HepG2 (cell line): ENCODE data around the gene XPO5. TPM values are rescaled to one million over a fixed set of nuclear protein-coding genes. Genes with fewer than 3 reads are reported as not detected.

Source experiments
- ARID5B ChIP-seq: IDR thresholded peaks from 2 replicates; pipeline ENCODE4 v1.4.0; 2020; ENCODE audit warnings: mild to moderate bottlenecking, missing genetic modification reagents
- ASH2L ChIP-seq: fragments of 300-600, 200-600 bp; sonication (generic); IDR thresholded peaks from 2 replicates; pipeline ENCODE4 v1.7.0; 2017; ENCODE audit warnings: low read depth, mild to moderate bottlenecking, moderate library complexity, mixed read lengths, low read length; ENCODE audit not compliant: insufficient read length
- ATF2 ChIP-seq: sonication (generic); formaldehyde crosslinking; IDR thresholded peaks from 2 replicates; pipeline ENCODE4 v1.4.0; 2020; ENCODE audit warnings: missing genetic modification reagents
- BHLHE40 ChIP-seq: IDR thresholded peaks from 2 replicates; pipeline ENCODE4 v1.6.1; 2011; ENCODE audit warnings: low read length, improper control_type of control experiment
- HINFP ChIP-seq: sonication (generic); formaldehyde crosslinking; IDR thresholded peaks from 2 replicates; pipeline ENCODE4 v1.4.0; 2020; ENCODE audit warnings: low read depth, mild to moderate bottlenecking, missing genetic modification reagents
- HOXA3 ChIP-seq: sonication (generic); formaldehyde crosslinking; IDR thresholded peaks from 2 replicates; pipeline ENCODE4 v1.5.0; 2020; ENCODE audit warnings: missing genetic modification reagents
- LCORL ChIP-seq, 2 experiments: fragments of 450-650 bp in 1 of 2; sonication (generic) in 1 of 2; formaldehyde crosslinking in 1 of 2; IDR thresholded peaks; 2 replicates each; pipeline versions ENCODE4 v1.5.0 to v1.6.1; 2017 to 2020; ENCODE audit warnings: antibody characterized with exemption in 1 of 2, missing genetic modification reagents in 1 of 2
- MAFF ChIP-seq: IDR thresholded peaks from 2 replicates; pipeline ENCODE4 v1.6.1; 2011; ENCODE audit warnings: low read depth, low read length, improper control_type of control experiment
- MLXIP ChIP-seq: sonication (generic); formaldehyde crosslinking; IDR thresholded peaks from 2 replicates; pipeline ENCODE4 v1.9.0; 2021; ENCODE audit warnings: missing genetic modification reagents, borderline replicate concordance
- NR3C1 ChIP-seq: sonication (generic); formaldehyde crosslinking; IDR thresholded peaks from 2 replicates; pipeline ENCODE4 v1.4.0; 2020; ENCODE audit warnings: missing genetic modification reagents
- PAX8 ChIP-seq: sonication (generic); formaldehyde crosslinking; IDR thresholded peaks from 2 replicates; pipeline ENCODE4 v1.8.0; 2022; ENCODE audit warnings: mild to moderate bottlenecking, missing genetic modification reagents, borderline replicate concordance
- PHF20 ChIP-seq: sonication (generic); formaldehyde crosslinking; IDR thresholded peaks from 2 replicates; pipeline ENCODE4 v1.5.0; 2020; ENCODE audit warnings: mild to moderate bottlenecking, missing genetic modification reagents
- RXRB ChIP-seq: IDR thresholded peaks from 2 replicates; pipeline ENCODE4 v1.6.1; 2016; ENCODE audit warnings: borderline replicate concordance, missing genetic modification reagents, missing compliant biosample characterization
- SMARCC2 ChIP-seq: fragments of 450-650 bp; IDR thresholded peaks from 2 replicates; pipeline ENCODE4 v1.6.1; 2017; ENCODE audit warnings: antibody characterized with exemption, mild to moderate bottlenecking
- ZMYM2 ChIP-seq: sonication (generic); formaldehyde crosslinking; IDR thresholded peaks from 2 replicates; pipeline ENCODE4 v1.8.0; 2022; ENCODE audit warnings: mild to moderate bottlenecking, missing genetic modification reagents
- ZNF12 ChIP-seq: sonication (generic); formaldehyde crosslinking; IDR thresholded peaks from 2 replicates; pipeline ENCODE4 v1.5.0; 2020; ENCODE audit warnings: missing genetic modification reagents
- ZNF784 ChIP-seq: sonication (generic); formaldehyde crosslinking; IDR thresholded peaks from 2 replicates; pipeline ENCODE4 v1.5.1; 2020; ENCODE audit warnings: missing genetic modification reagents, mild to moderate bottlenecking, borderline replicate concordance
- polyA plus RNA-seq, 8 experiments: library from polyadenylated mRNA; depleted of rRNA in 3 of 8; stranded (reverse) in 7 of 8; unstranded in 1 of 8; fragments of >200 nt; fragmentation: Illumina TruSeq in 4 of 8; extraction: Trizol in 4 of 8; gene quantifications; 2 replicates each; pipeline versions ENCODE4 v1.2.1 to v1.2.3, GENCODE V29; 2011 to 2016; ENCODE audit warnings: low read depth in 4 of 8, missing spikeins in 1 of 8, mixed read lengths in 1 of 8; ENCODE audit not compliant: insufficient read depth in 1 of 8
- total RNA-seq, 5 experiments: library from RNA; depleted of rRNA; stranded (reverse); fragments of >200 nt; fragmentation: Illumina TruSeq; extraction: Trizol; gene quantifications; 2 replicates each; pipeline ENCODE4 v1.2.3, GENCODE V29; 2016; ENCODE audit warnings: low read depth in 1 of 5

XPO5 gene
- total and polyA plus RNA-seq, 2 of the 13 experiments (the other 11 are each of a cell fraction or from before 2014, with no cell fraction given): 52.2 to 68.0 TPM

- TF ChIP-seq ARID5B (CRISPR knock-in tag) (peak; percentile 62), LCORL (IDR thresholded peaks at IDR 0.05) (no peak), LCORL (CRISPR knock-in tag; IDR thresholded peaks at IDR 0.05) (no peak), ZNF12 (CRISPR knock-in tag) (peak; percentile 42; the same call in 1 of the 2 replicates), PAX8 (CRISPR knock-in tag) (0 out of 2 replicates have a peak, but pooled peaks have one; percentile 74), ZNF784 (peak; percentile 38; the same call in 1 of the 2 replicates), BHLHE40 (peak; percentile 5; the same call in 1 of the 2 replicates), HOXA3 (CRISPR knock-in tag) (peak; percentile 88), PHF20 (CRISPR knock-in tag) (peak; percentile 74), ZMYM2 (CRISPR knock-in tag) (no peak), RXRB (CRISPR knock-in tag) (no peak), MLXIP (CRISPR knock-in tag) (no peak), SMARCC2 (no peak), ASH2L (peak; percentile 77), HINFP (CRISPR knock-in tag) (no peak), MAFF (no peak), NR3C1 (no peak), ATF2 (peak; percentile 35; the same call in 1 of the 2 replicates)
These were observed 98.4 kb downstream of the XPO5 start, which contains the start of gene TJAP1 (continued) for GRCh38 chr6:43477235-43478007.
